GM15510 (cell line): Measurements from ENCODE around the gene NDUFA11.

ENCODE experiments used
- POLR2A ChIP-seq: IDR thresholded peaks from 3 replicates; pipeline ENCODE4 v1.6.1; 2011; ENCODE audit warnings: borderline replicate concordance; ENCODE audit not compliant: insufficient read length; ENCODE audit errors: extremely low read depth

NDUFA11 gene

GRCh38 chr19:5936292-5936592 is 32.7 kb upstream of the NDUFA11 start:
- TF ChIP-seq POLR2A, result no peak

- TF ChIP-seq POLR2A, result no peak
Measured at GRCh38 chr19:5935473-5936291, 32.1 kb upstream of the NDUFA11 start.

- TF ChIP-seq POLR2A, result no peak
Measured at GRCh38 chr19:5934774-5935472, 31.3 kb upstream of the NDUFA11 start.

GRCh38 chr19:5934069-5934401 is 30.4 kb upstream of the NDUFA11 start:
- no peak for TF ChIP-seq POLR2A

- TF ChIP-seq POLR2A, result no peak
Measured at GRCh38 chr19:5933391-5934068, 29.9 kb upstream of the NDUFA11 start.

GRCh38 chr19:5932609-5933262 is 29.1 kb upstream of the NDUFA11 start:
- TF ChIP-seq POLR2A, result no peak

GRCh38 chr19:5932146-5932545 is 28.6 kb upstream of the NDUFA11 start:
- no peak for TF ChIP-seq POLR2A

- TF ChIP-seq POLR2A, result no peak
Measured at GRCh38 chr19:5931251-5931650, 27.7 kb upstream of the NDUFA11 start.

- no peak for TF ChIP-seq POLR2A
Measured at GRCh38 chr19:5929625-5930024, 26.0 kb upstream of the NDUFA11 start.

GRCh38 chr19:5929179-5929578 is 25.6 kb upstream of the NDUFA11 start:
- no peak for TF ChIP-seq POLR2A

- TF ChIP-seq POLR2A, result no peak
Measured at GRCh38 chr19:5927441-5927821, 23.8 kb upstream of the NDUFA11 start.

GRCh38 chr19:5926641-5927440 is 23.3 kb upstream of the NDUFA11 start:
- TF ChIP-seq POLR2A, result no peak

GRCh38 chr19:5925830-5926427 is 22.3 kb upstream of the NDUFA11 start:
- TF ChIP-seq POLR2A, result no peak

- TF ChIP-seq POLR2A, result no peak
Measured at GRCh38 chr19:5923356-5923755, 19.8 kb upstream of the NDUFA11 start.
